ENCODE results near the gene CHRM4. TPM values are rescaled to one million over a fixed set of nuclear protein-coding genes. Genes with fewer than 3 reads are reported as not detected.

CHRM4 gene
- total RNA-seq, 1 experiment from 2014 or later, result 0.27 TPM

DNA sequence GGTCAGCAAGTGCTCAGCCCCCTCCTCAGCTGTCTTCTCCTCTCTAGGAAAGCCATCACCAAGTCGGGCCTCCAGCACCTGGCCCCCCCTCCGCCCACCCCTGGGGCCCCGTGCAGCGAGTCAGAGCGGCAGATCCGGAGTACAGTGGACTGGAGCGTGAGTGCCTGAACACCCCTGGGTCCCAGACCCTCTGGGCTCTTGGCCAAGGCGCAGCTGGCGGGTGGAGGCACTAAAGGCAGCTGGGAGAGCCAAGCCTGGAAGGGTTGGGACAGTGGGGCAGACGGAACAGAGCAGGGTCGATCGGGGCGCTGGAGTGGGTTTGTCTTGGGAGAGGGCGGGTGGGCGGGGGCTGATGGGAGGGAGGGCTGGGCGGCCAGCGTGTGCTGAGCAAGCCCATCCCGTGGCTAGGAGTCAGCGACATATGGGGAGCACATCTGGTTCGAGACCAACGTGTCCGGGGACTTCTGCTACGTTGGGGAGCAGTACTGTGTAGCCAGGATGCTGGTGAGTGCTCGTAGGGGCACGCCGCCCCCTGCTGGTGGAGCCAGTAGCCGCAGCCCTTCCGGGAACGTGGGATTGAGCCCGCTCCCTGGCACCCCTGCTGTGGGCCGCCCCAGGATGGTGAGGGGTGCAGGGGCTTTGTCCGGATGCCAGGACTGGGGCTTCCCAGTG is 24.2 kb downstream of the CHRM4 start:
- ChIA-PET POLR2A (no interaction called here), CTCF (no interaction called here)
- Histone ChIP-seq H3K36me3 (ENCODE audit: control insufficient read depth, insufficient read depth, low read length) (peaks cover 5% of the 10 kb centered on the region), H3K4me3 (ENCODE audit: low read depth, low read length) (no peak overlapping the region), H3K4me1 (peaks cover 6% of the 10 kb centered on the region; the same call in 1 of the 2 replicates), H3K9me3 (no peaks in the 10 kb centered on the region), H3K27me3 (replicated peaks; ENCODE audit: control insufficient read depth, insufficient read depth, low read length) (no peaks in the 10 kb centered on the region)
- no peak overlapping the region for H3K27ac Mint-ChIP-seq (ENCODE audit: unreplicated experiment)
- H3K4me3 Mint-ChIP-seq (ENCODE audit: unreplicated experiment), result no peak overlapping the region
- no TSS peak for BruUV-seq (replicated peaks)
- peaks cover 29% of the 10 kb centered on the region for H3K36me3 Mint-ChIP-seq (ENCODE audit: insufficient read depth, unreplicated experiment)
- intact Hi-C loops (cut with micrococcal nuclease; ENCODE audit: unreplicated experiment), result loop anchor here (5.0 kb wide), 1 partner anchor 125 kb away; no protein-coding TSS in a partner anchor
- no peaks in the 10 kb centered on the region for H3K9me3 Mint-ChIP-seq (ENCODE audit: unreplicated experiment)
- no peaks in the 10 kb centered on the region for H3K4me1 Mint-ChIP-seq (ENCODE audit: low read depth, unreplicated experiment)
- TF ChIP-seq, protein P1, sequence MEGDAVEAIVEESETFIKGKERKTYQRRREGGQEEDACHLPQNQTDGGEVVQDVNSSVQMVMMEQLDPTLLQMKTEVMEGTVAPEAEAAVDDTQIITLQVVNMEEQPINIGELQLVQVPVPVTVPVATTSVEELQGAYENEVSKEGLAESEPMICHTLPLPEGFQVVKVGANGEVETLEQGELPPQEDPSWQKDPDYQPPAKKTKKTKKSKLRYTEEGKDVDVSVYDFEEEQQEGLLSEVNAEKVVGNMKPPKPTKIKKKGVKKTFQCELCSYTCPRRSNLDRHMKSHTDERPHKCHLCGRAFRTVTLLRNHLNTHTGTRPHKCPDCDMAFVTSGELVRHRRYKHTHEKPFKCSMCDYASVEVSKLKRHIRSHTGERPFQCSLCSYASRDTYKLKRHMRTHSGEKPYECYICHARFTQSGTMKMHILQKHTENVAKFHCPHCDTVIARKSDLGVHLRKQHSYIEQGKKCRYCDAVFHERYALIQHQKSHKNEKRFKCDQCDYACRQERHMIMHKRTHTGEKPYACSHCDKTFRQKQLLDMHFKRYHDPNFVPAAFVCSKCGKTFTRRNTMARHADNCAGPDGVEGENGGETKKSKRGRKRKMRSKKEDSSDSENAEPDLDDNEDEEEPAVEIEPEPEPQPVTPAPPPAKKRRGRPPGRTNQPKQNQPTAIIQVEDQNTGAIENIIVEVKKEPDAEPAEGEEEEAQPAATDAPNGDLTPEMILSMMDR (IDR thresholded peaks at IDR 0.05; ENCODE audit: insufficient read depth in 1 of 2, low read depth in 1 of 2, low read length in 1 of 2, severe bottlenecking in 1 of 2, unreplicated experiment in 1 of 2), result peak; percentile 80 to 84
- no peaks in the 10 kb centered on the region for H3K27me3 Mint-ChIP-seq (ENCODE audit: insufficient read depth, unreplicated experiment)
- DNase-seq, result peak in 1 of 2 experiments; percentile 74

DNA sequence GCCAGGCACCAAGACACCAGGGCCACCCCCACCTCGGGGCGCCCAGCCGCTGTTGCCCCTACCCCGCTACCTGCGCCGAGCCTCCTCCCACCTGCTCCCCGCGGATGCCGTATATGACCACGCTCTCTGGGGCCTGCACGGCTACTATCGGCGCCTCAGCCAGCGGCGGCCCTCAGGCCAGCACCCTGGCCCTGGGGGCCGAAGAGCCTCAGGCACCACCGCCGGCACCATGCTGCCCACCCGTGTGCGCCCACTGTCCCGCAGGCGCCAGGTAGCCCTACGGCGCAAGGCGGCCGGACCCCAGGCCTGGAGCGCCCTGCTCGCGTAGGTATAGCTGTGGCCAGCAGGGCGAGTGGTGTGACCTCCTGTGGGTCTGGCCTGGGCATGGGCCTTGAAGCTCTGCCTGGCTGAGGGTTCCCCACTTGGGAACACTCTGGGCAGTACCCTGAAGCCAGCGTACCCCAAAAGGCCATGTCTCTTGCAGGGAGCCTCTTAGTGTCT is 24.9 kb downstream of the CHRM4 start:
- no peak overlapping the region for H3K4me3 ChIP-seq (ENCODE audit: low read depth, low read length)
- H3K36me3 ChIP-seq (ENCODE audit: control insufficient read depth, insufficient read depth, low read length), result peaks cover 5% of the 10 kb centered on the region
- peaks cover 6% of the 10 kb centered on the region; the same call in 1 of the 2 replicates for H3K4me1 ChIP-seq
- CTCF ChIA-PET, result no interaction called here
- POLR2A ChIA-PET, result no interaction called here
- Mint-ChIP-seq H3K9me3 (ENCODE audit: unreplicated experiment) (no peaks in the 10 kb centered on the region), H3K27me3 (ENCODE audit: insufficient read depth, unreplicated experiment) (no peaks in the 10 kb centered on the region), H3K27ac (ENCODE audit: unreplicated experiment) (no peak overlapping the region), H3K4me1 (ENCODE audit: low read depth, unreplicated experiment) (no peaks in the 10 kb centered on the region), H3K4me3 (ENCODE audit: unreplicated experiment) (no peak overlapping the region), H3K36me3 (ENCODE audit: insufficient read depth, unreplicated experiment) (peaks cover 22% of the 10 kb centered on the region)
- BruUV-seq (replicated peaks), result no TSS peak
- TF ChIP-seq, protein P1 (IDR thresholded peaks at IDR 0.05; ENCODE audit: insufficient read depth in 1 of 2, low read depth in 1 of 2, low read length in 1 of 2, severe bottlenecking in 1 of 2, unreplicated experiment in 1 of 2), result no peak
- no peaks in the 10 kb centered on the region for H3K9me3 ChIP-seq
- intact Hi-C loops (cut with micrococcal nuclease; ENCODE audit: unreplicated experiment), result loop anchor here (5.0 kb wide), 1 partner anchor 124 kb away; no protein-coding TSS in a partner anchor
- no peaks in the 10 kb centered on the region for H3K27me3 ChIP-seq (replicated peaks; ENCODE audit: control insufficient read depth, insufficient read depth, low read length)
- no peak for DNase-seq

DNA sequence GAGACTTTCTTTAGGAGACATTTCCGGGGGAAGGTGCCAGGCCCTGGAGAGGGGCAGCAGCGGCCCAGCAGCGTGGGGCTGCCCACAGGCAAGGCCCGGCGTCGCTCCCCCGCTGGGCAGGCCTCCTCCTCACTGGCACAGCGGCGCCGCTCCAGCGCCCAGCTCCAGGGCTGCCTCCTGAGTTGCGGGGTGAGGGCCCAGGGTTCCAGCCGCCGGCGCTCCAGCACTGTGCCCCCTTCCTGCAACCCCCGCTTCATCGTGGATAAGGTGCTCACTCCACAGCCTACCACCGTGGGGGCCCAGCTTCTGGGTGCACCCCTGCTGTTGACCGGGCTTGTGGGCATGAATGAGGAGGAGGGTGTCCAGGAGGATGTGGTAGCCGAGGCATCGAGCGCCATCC is 25.3 kb downstream of the CHRM4 start:
- TF ChIP-seq, protein P1 (IDR thresholded peaks at IDR 0.05; ENCODE audit: insufficient read depth in 1 of 2, low read depth in 1 of 2, low read length in 1 of 2, severe bottlenecking in 1 of 2, unreplicated experiment in 1 of 2), result no peak
- H3K27ac Mint-ChIP-seq (ENCODE audit: unreplicated experiment), result no peak overlapping the region
- POLR2A ChIA-PET, result no interaction called here
- H3K27me3 ChIP-seq (replicated peaks; ENCODE audit: control insufficient read depth, insufficient read depth, low read length), result no peaks in the 10 kb centered on the region
- no peaks in the 10 kb centered on the region for H3K9me3 ChIP-seq
- peaks cover 5% of the 10 kb centered on the region for H3K36me3 ChIP-seq (ENCODE audit: control insufficient read depth, insufficient read depth, low read length)
- no peak overlapping the region for H3K4me3 ChIP-seq (ENCODE audit: low read depth, low read length)
- H3K4me3 Mint-ChIP-seq (ENCODE audit: unreplicated experiment), result no peak overlapping the region
- peaks cover 6% of the 10 kb centered on the region; the same call in 1 of the 2 replicates for H3K4me1 ChIP-seq
- peaks cover 18% of the 10 kb centered on the region for H3K36me3 Mint-ChIP-seq (ENCODE audit: insufficient read depth, unreplicated experiment)
- intact Hi-C loops (cut with micrococcal nuclease; ENCODE audit: unreplicated experiment), result loop anchor here (5.0 kb wide), 1 partner anchor 124 kb away; no protein-coding TSS in a partner anchor
- H3K27me3 Mint-ChIP-seq (ENCODE audit: insufficient read depth, unreplicated experiment), result no peaks in the 10 kb centered on the region
- no peaks in the 10 kb centered on the region for H3K4me1 Mint-ChIP-seq (ENCODE audit: low read depth, unreplicated experiment)
- BruUV-seq (replicated peaks), result no TSS peak
- H3K9me3 Mint-ChIP-seq (ENCODE audit: unreplicated experiment), result no peaks in the 10 kb centered on the region
- DNase-seq, result no peak
- CTCF ChIA-PET, result no interaction called here

All from Caco-2 (cell line).